ENCODE results near the gene CCDC87. TPM values are rescaled to one million over a fixed set of nuclear protein-coding genes. Genes with fewer than 3 reads are reported as not detected.
"Not testable (repeated sequence)": the region's sequence is repeated elsewhere in the genome, so short reads cannot be mapped to it uniquely, and the experiment has no call there.

Gene CCDC87
- polyA plus RNA-seq, 1 experiment: 0.15 TPM

DNA sequence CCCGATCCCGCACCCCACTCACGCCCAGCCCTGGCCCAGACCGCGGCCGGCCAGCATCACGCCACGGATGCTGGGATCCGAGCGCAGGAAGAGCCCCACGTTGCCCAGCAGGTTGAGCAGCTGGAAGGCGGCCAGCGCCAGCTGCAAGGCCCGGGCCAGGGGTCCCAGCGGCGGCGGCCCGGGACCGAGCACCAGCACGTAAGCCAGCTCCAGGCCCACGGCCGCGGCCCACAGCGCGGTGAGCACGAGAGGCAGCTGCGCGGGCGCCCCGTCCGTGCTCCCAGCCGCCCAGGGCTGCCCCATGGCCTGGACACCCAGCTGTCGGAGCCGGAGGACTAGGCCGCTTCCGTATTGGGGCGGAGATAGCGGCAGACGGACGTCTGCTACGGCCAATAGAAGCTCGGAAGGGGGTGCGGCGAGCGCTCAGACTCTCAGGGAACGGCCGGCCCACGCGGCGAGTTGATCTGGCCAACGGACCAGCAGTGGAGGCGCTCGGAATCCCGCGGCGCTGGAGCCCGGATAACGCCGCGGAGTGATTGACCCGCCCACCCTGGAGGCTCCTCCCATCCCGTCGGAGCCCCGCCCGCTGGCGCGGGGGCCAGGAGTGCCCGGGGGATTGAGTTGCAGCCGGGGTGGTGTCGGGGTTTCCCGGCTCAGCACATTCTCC is 47.0 kb downstream of the CCDC87 start, which contains the start of gene ZDHHC24:
Gene ZDHHC24, minus strand, starts transcription at position 348 of the 667 bp plus-strand sequence. Its CDS starts 45 bp downstream, at position 303.
- H3K27me3 ChIP-seq (ENCODE audit: control insufficient read depth, insufficient read depth, low read length): peaks cover 11% of the 10 kb centered on the region
- H3K36me3 ChIP-seq (ENCODE audit: control insufficient read depth, insufficient read depth, low read length): peaks cover 1% of the 10 kb centered on the region
- POLR2A ChIA-PET: no interaction called here
- CTCF ChIA-PET: interaction anchor here (1.0 to 1.6 kb wide), 6 partner anchors 17 to 133 kb away, joined by 3 to 6 read pairs (median 4); partner anchors contain the start of genes CCDC87, CCS and CTSF
- H3K4me3 ChIP-seq (ENCODE audit: low read depth, low read length): peak within 1 kb of the TSS; percentile 79
- no peak for TF ChIP-seq CTCF (IDR thresholded peaks at IDR 0.05; ENCODE audit: insufficient read depth, low read depth, low read length)
- peak; percentile 85 for DNase-seq (ENCODE audit: low read depth)

GRCh38 chr11:66544952-66545351 is 47.9 kb downstream of the CCDC87 start:
- H3K4me3 ChIP-seq (ENCODE audit: low read depth, low read length): peak overlapping the region; percentile 79
- CTCF ChIA-PET: interaction anchor here (1.5 kb wide), 1 partner anchor 12 kb away, joined by 4 read pairs; no protein-coding TSS in a partner anchor
- DNase-seq (ENCODE audit: low read depth); POLR2A ChIA-PET; H3K36me3 ChIP-seq (ENCODE audit: control insufficient read depth, insufficient read depth, low read length); H3K27me3 ChIP-seq (ENCODE audit: control insufficient read depth, insufficient read depth, low read length): not testable (repeated sequence)

GRCh38 chr11:66543263-66544107 is 49.4 kb downstream of the CCDC87 start:
- ChIA-PET CTCF (interaction anchor here (1.5 kb wide), 1 partner anchor 11 kb away, joined by 4 read pairs; no protein-coding TSS in a partner anchor), POLR2A (no interaction called here)
- Histone ChIP-seq H3K27me3 (ENCODE audit: control insufficient read depth, insufficient read depth, low read length) (peaks cover 5% of the 10 kb centered on the region; the same call in 1 of the 2 replicates), H3K36me3 (ENCODE audit: control insufficient read depth, insufficient read depth, low read length) (peaks cover 9% of the 10 kb centered on the region), H3K4me3 (ENCODE audit: low read depth, low read length) (no peak overlapping the region)
- peak; percentile 67 for TF ChIP-seq CTCF (IDR thresholded peaks at IDR 0.05; ENCODE audit: insufficient read depth, low read depth, low read length)
- DNase-seq (ENCODE audit: low read depth): no peak

DNA sequence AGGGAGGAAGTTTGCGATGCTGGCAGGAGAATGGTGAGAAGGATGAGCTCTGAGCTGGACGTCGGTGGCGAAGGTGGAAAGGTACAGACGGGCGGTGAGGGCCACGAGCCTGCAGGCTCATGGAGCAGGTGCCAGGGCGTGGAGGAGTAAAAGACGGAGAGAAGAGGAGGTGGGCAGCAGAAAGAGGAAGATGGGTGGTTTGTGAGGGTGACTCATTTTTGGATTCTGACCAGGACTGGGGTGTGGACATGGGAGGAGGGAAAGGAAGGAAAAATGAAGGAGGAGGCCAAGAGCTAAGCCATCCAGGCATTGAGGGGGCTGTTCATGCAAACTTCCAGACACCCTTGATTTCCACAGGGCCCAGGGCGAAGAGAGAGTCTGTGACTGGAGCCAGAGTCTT is 50.5 kb downstream of the CCDC87 start:
- CTCF ChIA-PET: no interaction called here
- TF ChIP-seq CTCF (IDR thresholded peaks at IDR 0.05; ENCODE audit: insufficient read depth, low read depth, low read length): no peak
- POLR2A ChIA-PET: no interaction called here
- 0 out of 2 replicates have a peak, but pooled peaks cover 1% of the 10 kb centered on the region for H3K27me3 ChIP-seq (ENCODE audit: control insufficient read depth, insufficient read depth, low read length)
- DNase-seq (ENCODE audit: low read depth): no peak
- peaks cover 9% of the 10 kb centered on the region for H3K36me3 ChIP-seq (ENCODE audit: control insufficient read depth, insufficient read depth, low read length)
- no peak overlapping the region for H3K4me3 ChIP-seq (ENCODE audit: low read depth, low read length)

- CTCF ChIA-PET: no interaction called here
- Histone ChIP-seq H3K4me3 (ENCODE audit: low read depth, low read length) (no peak overlapping the region), H3K36me3 (ENCODE audit: control insufficient read depth, insufficient read depth, low read length) (peaks cover 9% of the 10 kb centered on the region), H3K27me3 (ENCODE audit: control insufficient read depth, insufficient read depth, low read length) (0 out of 2 replicates have a peak, but pooled peaks cover under 1% of the 10 kb centered on the region)
- POLR2A ChIA-PET: no interaction called here
- DNase-seq (ENCODE audit: low read depth): no peak
- TF ChIP-seq CTCF (IDR thresholded peaks at IDR 0.05; ENCODE audit: insufficient read depth, low read depth, low read length): no peak
Observed at GRCh38 chr11:66541892-66542291, 51.0 kb downstream of the CCDC87 start.

GRCh38 chr11:66540598-66540997 is 52.3 kb downstream of the CCDC87 start:
- POLR2A ChIA-PET; DNase-seq (ENCODE audit: low read depth); CTCF ChIA-PET; H3K4me3 ChIP-seq (ENCODE audit: low read depth, low read length); H3K27me3 ChIP-seq (ENCODE audit: control insufficient read depth, insufficient read depth, low read length): not testable (repeated sequence)
- peaks cover 10% of the 10 kb centered on the region for H3K36me3 ChIP-seq (ENCODE audit: control insufficient read depth, insufficient read depth, low read length)

Data from BJ (cell line).